A673 (cell line): ENCODE data around the gene SPATC1L.

ENCODE experiments used
- EZH2 ChIP-seq: fragments of 200-600 bp; sonication (generic); IDR thresholded peaks from 2 replicates; pipeline ENCODE4 v1.6.1; 2017; ENCODE audit warnings: borderline replicate concordance, low read depth, mild to moderate bottlenecking, mixed read lengths, antibody characterized with exemption, low read length; ENCODE audit not compliant: poor library complexity, severe bottlenecking
- TF ChIP-seq, protein P1 (sequence below): fragments of 300-800, 200-600 bp; sonication (generic); conservative IDR thresholded peaks from 2 replicates; pipeline ENCODE4 v1.5.1; 2017; ENCODE audit warnings: low read depth, mild to moderate bottlenecking, antibody characterized with exemption, low read length, moderate library complexity, mixed read lengths

GRCh38 chr21:46119144-46119636 is 65.1 kb downstream of the SPATC1L start:
- TF ChIP-seq, protein P1, sequence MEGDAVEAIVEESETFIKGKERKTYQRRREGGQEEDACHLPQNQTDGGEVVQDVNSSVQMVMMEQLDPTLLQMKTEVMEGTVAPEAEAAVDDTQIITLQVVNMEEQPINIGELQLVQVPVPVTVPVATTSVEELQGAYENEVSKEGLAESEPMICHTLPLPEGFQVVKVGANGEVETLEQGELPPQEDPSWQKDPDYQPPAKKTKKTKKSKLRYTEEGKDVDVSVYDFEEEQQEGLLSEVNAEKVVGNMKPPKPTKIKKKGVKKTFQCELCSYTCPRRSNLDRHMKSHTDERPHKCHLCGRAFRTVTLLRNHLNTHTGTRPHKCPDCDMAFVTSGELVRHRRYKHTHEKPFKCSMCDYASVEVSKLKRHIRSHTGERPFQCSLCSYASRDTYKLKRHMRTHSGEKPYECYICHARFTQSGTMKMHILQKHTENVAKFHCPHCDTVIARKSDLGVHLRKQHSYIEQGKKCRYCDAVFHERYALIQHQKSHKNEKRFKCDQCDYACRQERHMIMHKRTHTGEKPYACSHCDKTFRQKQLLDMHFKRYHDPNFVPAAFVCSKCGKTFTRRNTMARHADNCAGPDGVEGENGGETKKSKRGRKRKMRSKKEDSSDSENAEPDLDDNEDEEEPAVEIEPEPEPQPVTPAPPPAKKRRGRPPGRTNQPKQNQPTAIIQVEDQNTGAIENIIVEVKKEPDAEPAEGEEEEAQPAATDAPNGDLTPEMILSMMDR = no peak
- no peak for TF ChIP-seq EZH2
